Measurements from ENCODE around the gene FCSK.

Gene FCSK

DNA sequence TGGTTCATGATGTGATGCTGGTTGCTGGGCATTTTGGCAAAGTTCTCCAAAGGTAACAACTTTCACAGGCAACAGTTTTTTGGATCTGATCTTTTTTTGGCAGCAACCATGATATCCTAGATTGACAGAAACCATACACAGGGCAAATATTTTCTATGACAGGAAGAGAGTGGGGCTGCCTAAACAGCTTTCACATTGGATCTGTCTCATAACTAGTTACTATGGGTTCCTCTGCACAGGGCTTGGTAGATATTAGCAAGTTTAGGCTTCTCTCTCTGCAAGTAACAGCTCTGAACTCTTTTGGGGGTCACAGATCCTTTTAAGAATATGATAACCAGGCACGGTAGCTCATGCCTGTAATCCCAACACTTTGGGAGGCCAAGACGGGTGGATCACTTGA is 40.4 kb downstream of the FCSK start:
- CTCF ChIA-PET = interaction anchor here (2.0 kb wide), 1 partner anchor 159 kb away, joined by 7 read pairs; no protein-coding TSS in a partner anchor

DNA sequence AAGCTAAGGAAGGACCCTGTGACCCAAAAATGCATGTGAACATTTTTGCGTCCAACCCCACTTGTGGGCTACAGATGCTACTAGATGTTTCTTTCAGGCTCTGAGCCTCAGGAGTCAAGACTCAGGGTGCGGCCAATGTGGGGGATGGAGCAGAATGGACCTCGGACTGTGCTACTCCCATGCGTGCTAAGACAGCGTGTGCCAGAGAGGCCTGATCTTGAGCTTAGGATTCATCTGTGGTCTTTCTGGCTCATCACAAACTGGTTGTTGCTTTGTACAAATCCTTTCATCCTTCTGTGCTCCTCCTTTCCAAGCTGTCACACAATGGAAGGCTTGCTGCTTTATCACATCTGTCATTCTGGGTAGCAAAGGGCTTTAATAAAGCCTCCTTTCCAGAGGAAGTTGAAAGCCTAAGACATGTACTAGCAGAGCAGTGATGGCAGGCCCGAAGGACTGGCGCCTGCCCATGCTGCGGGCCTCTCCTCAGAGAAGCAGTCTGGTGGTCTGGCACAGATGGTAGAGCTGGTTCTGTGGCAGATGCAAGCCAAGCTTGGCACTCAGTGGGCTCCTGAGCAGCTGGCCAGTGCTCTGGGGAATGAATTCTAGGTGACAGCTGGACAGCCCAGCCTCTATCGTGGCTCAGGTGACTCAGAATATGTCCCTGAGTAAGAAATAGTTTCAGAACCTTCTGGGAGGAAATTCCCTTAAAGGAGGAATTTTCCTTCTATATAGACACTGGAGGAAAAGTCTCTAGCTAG is 41.2 kb downstream of the FCSK start:
- ChIA-PET CTCF (interaction anchor here (2.0 kb wide), 1 partner anchor 158 kb away, joined by 7 read pairs; no protein-coding TSS in a partner anchor), POLR2A (no interaction called here)
- H3K4me3 ChIP-seq (ENCODE audit: low read depth, low read length) = no peak overlapping the region
- TF ChIP-seq, protein P1, sequence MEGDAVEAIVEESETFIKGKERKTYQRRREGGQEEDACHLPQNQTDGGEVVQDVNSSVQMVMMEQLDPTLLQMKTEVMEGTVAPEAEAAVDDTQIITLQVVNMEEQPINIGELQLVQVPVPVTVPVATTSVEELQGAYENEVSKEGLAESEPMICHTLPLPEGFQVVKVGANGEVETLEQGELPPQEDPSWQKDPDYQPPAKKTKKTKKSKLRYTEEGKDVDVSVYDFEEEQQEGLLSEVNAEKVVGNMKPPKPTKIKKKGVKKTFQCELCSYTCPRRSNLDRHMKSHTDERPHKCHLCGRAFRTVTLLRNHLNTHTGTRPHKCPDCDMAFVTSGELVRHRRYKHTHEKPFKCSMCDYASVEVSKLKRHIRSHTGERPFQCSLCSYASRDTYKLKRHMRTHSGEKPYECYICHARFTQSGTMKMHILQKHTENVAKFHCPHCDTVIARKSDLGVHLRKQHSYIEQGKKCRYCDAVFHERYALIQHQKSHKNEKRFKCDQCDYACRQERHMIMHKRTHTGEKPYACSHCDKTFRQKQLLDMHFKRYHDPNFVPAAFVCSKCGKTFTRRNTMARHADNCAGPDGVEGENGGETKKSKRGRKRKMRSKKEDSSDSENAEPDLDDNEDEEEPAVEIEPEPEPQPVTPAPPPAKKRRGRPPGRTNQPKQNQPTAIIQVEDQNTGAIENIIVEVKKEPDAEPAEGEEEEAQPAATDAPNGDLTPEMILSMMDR (IDR thresholded peaks at IDR 0.05; ENCODE audit: insufficient read depth, low read length, missing control alignments) = no peak
- no peak for DNase-seq (ENCODE audit: low read depth, low spot score)

More for the DNA sequence above, 40.4 kb downstream of the FCSK start:
- TF ChIP-seq, protein P1 (IDR thresholded peaks at IDR 0.05; ENCODE audit: insufficient read depth, low read length, missing control alignments) = no peak
- no peak for DNase-seq (ENCODE audit: low read depth, low spot score)
- POLR2A ChIA-PET = no interaction called here
- H3K4me3 ChIP-seq (ENCODE audit: low read depth, low read length) = no peak overlapping the region

DNA sequence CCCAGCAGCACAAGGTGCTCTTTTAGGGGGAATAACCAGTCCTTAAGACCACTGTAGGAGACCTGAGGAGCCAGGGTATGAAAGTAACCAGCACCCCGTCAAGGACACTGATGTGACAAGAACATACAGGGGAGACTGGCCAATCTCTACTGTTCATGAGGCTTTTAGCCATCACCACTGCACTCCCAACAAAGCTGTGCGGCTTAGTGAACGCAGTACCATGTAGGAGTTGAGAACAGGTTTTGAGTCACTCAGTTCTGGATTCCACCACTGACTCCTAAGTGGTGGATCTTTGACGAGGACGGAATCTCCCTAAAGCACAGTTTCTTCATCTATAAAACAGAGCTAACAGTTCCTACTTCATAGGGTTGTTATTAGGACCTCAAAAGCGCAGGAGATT is 42.1 kb downstream of the FCSK start:
- no peak overlapping the region for H3K4me3 ChIP-seq (ENCODE audit: low read depth, low read length)
- no peak for DNase-seq (ENCODE audit: low read depth, low spot score)
- ChIA-PET POLR2A (no interaction called here), CTCF (interaction anchor here (2.0 kb wide), 1 partner anchor 157 kb away, joined by 7 read pairs; no protein-coding TSS in a partner anchor)
- TF ChIP-seq, protein P1 (IDR thresholded peaks at IDR 0.05; ENCODE audit: insufficient read depth, low read length, missing control alignments) = no peak

DNA sequence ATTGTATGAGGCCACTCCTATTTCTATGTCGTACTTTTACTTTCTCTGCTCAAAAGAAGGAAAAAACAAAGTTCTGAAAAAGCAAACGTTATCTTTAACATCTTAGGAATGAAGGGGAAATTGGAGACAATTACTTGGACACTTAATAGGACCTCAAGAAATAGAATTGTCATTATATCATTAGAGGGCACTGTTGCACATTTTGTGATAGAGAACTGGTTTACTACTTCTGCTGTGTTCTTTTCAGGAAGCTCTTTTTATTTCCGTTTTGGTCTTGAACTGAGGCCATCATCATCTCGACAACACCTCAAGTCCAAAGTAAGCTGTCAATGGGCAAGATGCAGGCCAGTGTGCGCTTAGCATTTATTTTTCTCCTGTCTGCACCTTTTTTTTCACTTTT is 54.4 kb downstream of the FCSK start:
- CTCF ChIA-PET = interaction anchor here (0.6 to 1.5 kb wide), 2 partner anchors 10 to 144 kb away, joined by 3 to 4 read pairs; no protein-coding TSS in a partner anchor
- POLR2A ChIA-PET = no interaction called here

DNA sequence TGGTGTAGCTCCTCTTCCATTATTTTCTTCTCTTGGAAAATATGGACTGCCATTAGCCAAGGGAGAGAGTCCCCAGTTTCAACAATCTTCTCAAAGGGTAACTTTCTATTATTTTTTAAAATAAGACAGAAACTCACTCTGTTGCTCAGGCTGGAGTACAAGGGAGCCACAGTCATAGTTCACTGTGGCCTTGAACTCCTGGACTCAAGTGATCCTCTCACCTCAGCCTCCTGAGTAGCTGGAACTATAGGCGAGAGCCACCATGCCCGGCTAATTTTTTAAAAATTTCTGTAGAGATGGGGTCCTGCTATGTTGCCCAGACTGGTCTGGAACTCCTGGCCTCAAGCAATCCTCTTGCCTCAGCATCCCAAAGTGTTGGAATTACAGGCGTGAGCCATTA is 55.8 kb downstream of the FCSK start:
- DNase-seq (ENCODE audit: low read depth, low spot score) = no peak
- no peak overlapping the region for H3K4me3 ChIP-seq (ENCODE audit: low read depth, low read length)
- ChIA-PET POLR2A (no interaction called here), CTCF (no interaction called here)
- TF ChIP-seq, protein P1 (IDR thresholded peaks at IDR 0.05; ENCODE audit: insufficient read depth, low read length, missing control alignments) = no peak

More for the DNA sequence above, 54.4 kb downstream of the FCSK start:
- no peak overlapping the region for H3K4me3 ChIP-seq (ENCODE audit: low read depth, low read length)
- DNase-seq (ENCODE audit: low read depth, low spot score) = no peak
- TF ChIP-seq, protein P1 (IDR thresholded peaks at IDR 0.05; ENCODE audit: insufficient read depth, low read length, missing control alignments) = no peak

DNA sequence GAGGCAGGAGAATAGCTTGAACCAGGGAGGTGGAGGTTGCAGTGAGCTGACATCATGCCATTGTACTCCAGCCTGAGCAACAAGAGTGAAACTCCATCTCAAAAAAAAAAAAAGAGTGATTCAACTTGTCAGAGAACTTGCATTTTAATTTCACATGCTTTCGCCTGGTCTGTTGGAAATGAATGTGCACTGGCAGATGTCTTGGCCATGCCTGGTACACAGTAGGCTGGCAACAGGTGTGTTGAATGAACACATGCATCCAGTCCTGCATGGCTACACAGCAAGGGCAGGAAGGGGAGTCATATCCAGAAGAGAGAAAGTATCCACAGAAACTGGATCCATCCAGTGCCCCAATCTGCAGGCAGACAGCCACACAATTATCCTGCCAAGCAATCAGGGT is 57.4 kb downstream of the FCSK start:
- TF ChIP-seq, protein P1 (IDR thresholded peaks at IDR 0.05; ENCODE audit: insufficient read depth, low read length, missing control alignments) = no peak
- POLR2A ChIA-PET = no interaction called here
- DNase-seq (ENCODE audit: low read depth, low spot score) = no peak
- CTCF ChIA-PET = no interaction called here
- no peak overlapping the region for H3K4me3 ChIP-seq (ENCODE audit: low read depth, low read length)

Measured in AG04449 (cell line).